Spleen (tissue), 7 donors: ENCODE data around the gene STPG1.

ENCODE experiments used
- POLR2A ChIP-seq, 3 donors: fragments of 450-650 bp; IDR thresholded peaks; one replicate each; pipeline ENCODE4 v1.5.1; 2017; ENCODE audit warnings: antibody characterized with exemption in 3 of 3, mild to moderate bottlenecking in 1 of 3
- POLR2AphosphoS5 ChIP-seq, 3 donors: sonication (generic); formaldehyde crosslinking; IDR thresholded peaks; one replicate each; pipeline ENCODE4 v1.5.1; 2017; ENCODE audit warnings: antibody characterized with exemption in 3 of 3
- TF ChIP-seq, protein P1 (sequence below), 11 experiments: fragments of 200-600 bp in 7 of 11; fragments of 450-650 bp in 4 of 11; sonication (generic) in 4 of 11; IDR thresholded peaks in 8 of 11; conservative IDR thresholded peaks in 3 of 11; 1 replicate in 7 of 11; 2 replicates in 4 of 11; pipeline versions ENCODE4 v1.4.0 to v1.8.0; 2016 to 2021; ENCODE audit warnings: antibody characterized with exemption in 11 of 11, inconsistent platforms in 4 of 11, mild to moderate bottlenecking in 1 of 11
- donor health status: DM: no; HTN: no; CAD: no; lungs with moderate emphysema.
- donor health status: DM: no; HTN: no; CAD: no.
- donor health status: DM: no; HTN: no; CAD: no.

DNA sequence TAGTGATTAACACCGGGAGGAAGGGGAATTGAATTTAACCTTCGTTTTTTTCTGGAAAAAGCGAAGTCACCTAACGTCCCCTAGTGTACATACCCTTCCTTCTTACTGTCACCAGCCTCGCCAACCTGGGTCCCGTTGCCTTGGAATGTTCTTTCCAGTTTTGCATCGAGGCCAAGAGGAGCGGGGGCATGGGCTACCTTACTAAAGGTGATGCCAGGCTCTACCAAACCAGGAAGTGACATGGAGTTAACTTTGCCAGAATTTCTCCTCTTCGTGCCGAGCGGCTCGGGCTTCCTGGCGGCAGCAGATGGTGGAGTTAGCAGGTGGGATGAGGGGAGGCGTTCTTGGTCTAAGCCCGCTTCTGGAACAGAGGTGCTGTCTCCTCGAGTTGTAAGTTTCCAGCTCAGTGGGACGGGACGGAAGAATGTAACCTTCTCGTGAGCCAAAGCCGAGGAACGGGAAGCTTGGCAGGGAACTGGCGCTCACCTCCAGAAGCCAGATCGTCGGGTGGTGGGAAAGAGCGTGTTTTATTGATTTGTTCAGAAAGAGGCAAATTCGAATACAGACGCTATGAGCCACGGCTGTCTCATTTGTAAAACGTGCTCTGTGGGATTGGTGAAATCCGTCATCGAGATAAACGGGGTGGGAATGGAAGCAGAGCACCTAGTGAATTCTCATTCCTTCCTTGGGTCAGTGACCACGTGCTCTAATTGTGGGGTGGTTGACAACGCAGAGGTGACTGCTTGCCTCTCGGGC lies 2.5 kb upstream of the STPG1 start:
- TF ChIP-seq, protein P1, sequence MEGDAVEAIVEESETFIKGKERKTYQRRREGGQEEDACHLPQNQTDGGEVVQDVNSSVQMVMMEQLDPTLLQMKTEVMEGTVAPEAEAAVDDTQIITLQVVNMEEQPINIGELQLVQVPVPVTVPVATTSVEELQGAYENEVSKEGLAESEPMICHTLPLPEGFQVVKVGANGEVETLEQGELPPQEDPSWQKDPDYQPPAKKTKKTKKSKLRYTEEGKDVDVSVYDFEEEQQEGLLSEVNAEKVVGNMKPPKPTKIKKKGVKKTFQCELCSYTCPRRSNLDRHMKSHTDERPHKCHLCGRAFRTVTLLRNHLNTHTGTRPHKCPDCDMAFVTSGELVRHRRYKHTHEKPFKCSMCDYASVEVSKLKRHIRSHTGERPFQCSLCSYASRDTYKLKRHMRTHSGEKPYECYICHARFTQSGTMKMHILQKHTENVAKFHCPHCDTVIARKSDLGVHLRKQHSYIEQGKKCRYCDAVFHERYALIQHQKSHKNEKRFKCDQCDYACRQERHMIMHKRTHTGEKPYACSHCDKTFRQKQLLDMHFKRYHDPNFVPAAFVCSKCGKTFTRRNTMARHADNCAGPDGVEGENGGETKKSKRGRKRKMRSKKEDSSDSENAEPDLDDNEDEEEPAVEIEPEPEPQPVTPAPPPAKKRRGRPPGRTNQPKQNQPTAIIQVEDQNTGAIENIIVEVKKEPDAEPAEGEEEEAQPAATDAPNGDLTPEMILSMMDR (IDR thresholded peaks at IDR 0.05 in 8 of 11, conservative IDR thresholded peaks at IDR 0.05 in 3 of 11), result no peak
- TF ChIP-seq POLR2A (IDR thresholded peaks at IDR 0.05), result no peak
- TF ChIP-seq POLR2AphosphoS5 (IDR thresholded peaks at IDR 0.05), result no peak
